Transverse colon (tissue), 3 donors: Measurements from ENCODE around the gene FAHD2A.
"Not testable (repeated sequence)": the region's sequence is repeated elsewhere in the genome, so short reads cannot be mapped to it uniquely, and the experiment has no call there.

Experiments
- CTCF ChIP-seq, 5 experiments: fragments of 200-600 bp in 3 of 5; fragments of 450-650 bp in 2 of 5; sonication (generic) in 3 of 5; IDR thresholded peaks; 1 replicate in 2 of 5; 2 replicates in 3 of 5; pipeline ENCODE4 v1.5.1; 2016 to 2017; ENCODE audit warnings: antibody characterized with exemption in 5 of 5, inconsistent platforms in 3 of 5, mild to moderate bottlenecking in 2 of 5, moderate library complexity in 1 of 5
- POLR2A ChIP-seq: fragments of 450-650 bp; IDR thresholded peaks from one replicate; pipeline ENCODE4 v1.6.1; 2016; ENCODE audit warnings: antibody characterized with exemption, mild to moderate bottlenecking, moderate library complexity

DNA sequence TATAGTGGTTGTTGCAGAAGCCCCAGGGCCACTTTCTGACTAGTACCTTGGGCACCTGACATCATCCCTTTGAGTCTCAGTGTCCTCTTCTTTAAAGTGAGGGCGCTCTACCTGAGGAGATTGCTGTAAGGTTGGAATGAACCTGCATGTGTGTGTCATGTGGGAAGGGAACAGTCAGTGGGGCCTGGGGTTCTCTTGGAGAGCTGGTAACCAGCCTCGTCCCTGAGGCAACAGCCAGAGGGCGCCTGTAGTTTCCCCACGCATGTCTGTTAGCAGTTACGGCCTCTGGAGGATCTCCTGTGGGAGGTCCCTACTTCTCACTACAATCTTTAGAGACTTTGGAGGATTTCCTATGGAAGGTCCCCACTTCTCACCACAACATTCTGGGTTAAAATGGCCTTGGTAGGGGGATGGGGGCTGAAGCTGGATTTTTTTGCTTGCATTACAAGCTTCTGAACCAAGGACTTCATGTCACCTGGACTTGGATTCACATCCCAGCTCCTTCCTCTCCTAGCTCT is 755 bp downstream of the FAHD2A start:
- TF ChIP-seq POLR2A = not testable (repeated sequence)
- peak; percentile 24 to 35 (median 29) for TF ChIP-seq CTCF (IDR thresholded peaks at IDR 0.05)
